KOPT-K1 (cell line): ENCODE results near the gene E2F4.

Experiments used
- H3K27ac ChIP-seq: fragments of 200-600 bp; sonication (generic); 2 replicates; pipeline ENCODE4 v1.5.1; 2016; ENCODE audit warnings: antibody characterized with exemption, mild to moderate bottlenecking, low read depth, low read length; ENCODE audit not compliant: poor library complexity, severe bottlenecking
- H3K36me3 ChIP-seq: fragments of 200-600 bp; sonication (generic); 2 replicates; pipeline ENCODE4 v1.5.1; 2017; ENCODE audit warnings: antibody characterized with exemption, mild to moderate bottlenecking, low read length, moderate library complexity; ENCODE audit not compliant: insufficient read depth
- H3K9me3 ChIP-seq: fragments of 200-600 bp; sonication (generic); 2 replicates; pipeline ENCODE4 v1.5.1; 2017; ENCODE audit warnings: antibody characterized with exemption, low read length, mild to moderate bottlenecking; ENCODE audit not compliant: insufficient read depth, poor library complexity, severe bottlenecking

Gene E2F4, protein sequence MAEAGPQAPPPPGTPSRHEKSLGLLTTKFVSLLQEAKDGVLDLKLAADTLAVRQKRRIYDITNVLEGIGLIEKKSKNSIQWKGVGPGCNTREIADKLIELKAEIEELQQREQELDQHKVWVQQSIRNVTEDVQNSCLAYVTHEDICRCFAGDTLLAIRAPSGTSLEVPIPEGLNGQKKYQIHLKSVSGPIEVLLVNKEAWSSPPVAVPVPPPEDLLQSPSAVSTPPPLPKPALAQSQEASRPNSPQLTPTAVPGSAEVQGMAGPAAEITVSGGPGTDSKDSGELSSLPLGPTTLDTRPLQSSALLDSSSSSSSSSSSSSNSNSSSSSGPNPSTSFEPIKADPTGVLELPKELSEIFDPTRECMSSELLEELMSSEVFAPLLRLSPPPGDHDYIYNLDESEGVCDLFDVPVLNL

DNA sequence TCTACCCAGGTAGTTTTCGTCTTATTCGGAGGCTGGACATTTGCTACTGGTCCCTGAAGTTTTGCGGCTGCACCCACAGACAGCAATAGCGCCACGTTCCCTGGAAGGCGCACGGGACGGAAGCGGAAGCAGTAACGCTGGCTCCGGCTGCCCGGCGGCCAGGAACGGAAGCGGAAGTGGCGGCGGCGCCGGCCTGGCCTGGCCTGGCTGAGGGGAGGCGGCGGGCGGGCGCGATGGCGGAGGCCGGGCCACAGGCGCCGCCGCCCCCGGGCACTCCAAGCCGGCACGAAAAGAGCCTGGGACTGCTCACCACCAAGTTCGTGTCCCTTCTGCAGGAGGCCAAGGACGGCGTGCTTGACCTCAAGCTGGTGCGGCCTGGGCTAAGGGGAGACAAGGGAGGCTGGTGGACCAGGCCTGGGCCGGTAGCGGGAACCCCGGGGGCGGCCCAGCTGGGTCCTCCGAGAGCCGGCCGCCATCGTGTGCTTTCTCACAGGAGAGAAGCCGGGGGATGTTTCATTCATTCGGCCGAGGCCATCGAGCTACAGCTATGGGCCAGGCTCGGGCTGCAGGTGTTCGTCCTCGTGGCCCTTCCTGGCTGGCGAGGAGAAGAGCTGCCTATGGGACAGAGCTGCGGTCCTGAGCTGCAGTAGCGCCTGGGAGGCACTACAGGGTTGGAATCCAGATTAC, at the start of gene E2F4:
TSS of gene E2F4 (plus strand) at position 161 of the 687 bp plus-strand sequence. CDS start at position 234, 73 bp downstream.
- Histone ChIP-seq H3K36me3 (peaks cover 41% of the 10 kb centered on the region), H3K9me3 (no peaks in the 10 kb centered on the region), H3K27ac (peak within 1 kb of the TSS; percentile 85)

DNA sequence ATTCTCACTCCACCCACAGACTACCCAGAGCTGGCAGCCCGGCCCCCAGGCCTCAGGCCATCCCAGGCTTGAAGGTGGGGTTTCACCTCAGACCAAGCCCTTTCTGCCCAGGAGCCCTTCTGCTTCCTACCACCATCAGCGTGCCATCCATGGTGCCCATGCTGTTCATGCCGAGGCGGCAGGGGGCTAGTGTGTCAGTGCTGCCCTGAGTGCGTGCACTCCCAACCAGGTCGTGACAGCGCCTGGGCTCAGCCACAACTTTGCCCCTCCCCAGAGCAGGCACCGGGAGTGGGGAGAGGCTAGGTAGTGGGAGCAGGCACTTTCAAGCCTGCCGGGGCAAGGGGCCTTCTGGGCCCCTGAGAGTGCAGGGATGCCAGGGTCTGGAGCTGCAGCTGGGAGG, 49.6 kb upstream of the E2F4 start:
- H3K36me3 ChIP-seq, result peaks cover 97% of the 10 kb centered on the region
- no peak overlapping the region for H3K27ac ChIP-seq
- no peaks in the 10 kb centered on the region for H3K9me3 ChIP-seq

DNA sequence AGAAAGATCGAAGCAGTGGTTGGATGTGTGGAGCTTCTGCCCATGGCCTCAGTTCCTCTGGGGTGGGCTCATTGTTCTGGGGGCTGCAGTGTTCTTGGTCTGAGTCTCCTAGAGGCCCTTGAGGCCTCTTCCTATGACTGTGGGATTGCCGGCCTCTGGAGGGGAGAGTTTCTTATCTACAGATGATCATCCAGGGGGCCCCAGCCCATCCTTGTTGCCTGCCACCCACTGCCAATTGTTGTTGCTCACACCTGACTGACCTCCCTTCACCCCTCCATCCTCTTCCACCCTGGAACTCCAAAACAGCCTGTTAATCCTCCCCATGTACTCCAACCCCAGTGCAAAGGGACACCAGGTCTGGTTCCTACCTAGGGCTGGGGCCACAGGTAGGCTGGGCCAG, 47.0 kb upstream of the E2F4 start:
- Histone ChIP-seq H3K27ac (no peak overlapping the region), H3K36me3 (peaks cover 97% of the 10 kb centered on the region), H3K9me3 (no peaks in the 10 kb centered on the region)

DNA sequence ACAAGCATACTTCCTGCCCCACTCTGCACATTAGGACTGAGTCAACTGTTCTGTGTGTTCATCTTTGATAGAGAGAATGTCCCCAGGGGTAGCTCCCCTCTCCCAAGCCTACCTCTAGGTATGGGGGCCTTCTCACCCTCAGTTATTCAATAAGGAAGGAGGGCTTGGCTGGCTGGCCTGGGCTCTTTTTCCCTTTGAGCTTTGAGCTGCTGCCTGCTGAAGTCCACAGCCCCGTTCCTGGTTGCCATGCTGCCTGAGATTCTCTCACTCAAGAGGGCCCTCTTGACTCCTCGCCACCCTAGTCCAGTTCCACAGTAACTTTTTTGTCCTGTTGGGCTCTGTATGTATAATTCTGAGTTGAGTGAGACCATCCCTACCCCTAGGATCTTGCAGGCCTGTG, 46.2 kb upstream of the E2F4 start:
- no peaks in the 10 kb centered on the region for H3K9me3 ChIP-seq
- H3K27ac ChIP-seq, result no peak overlapping the region
- peaks cover 89% of the 10 kb centered on the region for H3K36me3 ChIP-seq

DNA sequence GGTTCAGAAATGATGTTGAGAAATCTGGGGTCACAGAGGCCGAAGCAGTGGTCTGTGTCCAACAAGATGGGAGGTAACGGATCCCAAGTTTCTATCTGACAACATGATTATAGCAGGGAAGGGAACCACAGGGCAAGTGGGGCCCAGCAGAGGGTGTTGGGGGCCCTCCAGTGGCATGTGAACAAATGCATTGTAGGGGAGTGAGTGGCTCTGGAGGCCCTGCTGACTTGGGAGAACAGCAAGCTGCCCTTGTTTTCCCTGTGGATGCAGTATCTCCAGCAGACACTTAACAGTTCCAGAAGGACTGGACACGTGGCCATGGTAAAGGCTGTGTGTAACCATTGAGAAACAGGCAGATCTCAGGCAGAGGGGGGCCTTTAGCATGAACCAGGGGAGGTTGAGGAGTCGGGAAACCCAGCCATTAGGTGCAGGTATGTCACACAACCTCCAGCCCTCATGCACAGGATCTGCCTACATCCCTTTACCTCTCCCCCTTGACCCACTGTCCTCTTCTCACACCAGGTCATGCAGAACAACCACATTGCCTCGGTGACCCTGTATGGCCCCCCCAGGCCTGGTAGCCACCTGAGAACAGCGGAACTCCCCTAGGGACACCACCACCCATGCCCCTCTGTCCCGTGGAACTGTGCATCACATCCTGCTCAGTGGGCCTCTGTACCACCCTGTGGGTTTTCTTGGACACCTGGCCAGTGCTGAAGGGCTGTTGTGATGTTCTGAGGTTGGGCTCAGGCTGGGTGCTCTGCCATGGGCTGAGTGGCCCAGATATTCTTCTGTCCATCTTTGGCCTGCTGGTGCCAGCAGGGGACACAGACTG, 45.2 kb upstream of the E2F4 start:
- H3K27ac ChIP-seq, result no peak overlapping the region
- no peaks in the 10 kb centered on the region for H3K9me3 ChIP-seq
- peaks cover 79% of the 10 kb centered on the region for H3K36me3 ChIP-seq

DNA sequence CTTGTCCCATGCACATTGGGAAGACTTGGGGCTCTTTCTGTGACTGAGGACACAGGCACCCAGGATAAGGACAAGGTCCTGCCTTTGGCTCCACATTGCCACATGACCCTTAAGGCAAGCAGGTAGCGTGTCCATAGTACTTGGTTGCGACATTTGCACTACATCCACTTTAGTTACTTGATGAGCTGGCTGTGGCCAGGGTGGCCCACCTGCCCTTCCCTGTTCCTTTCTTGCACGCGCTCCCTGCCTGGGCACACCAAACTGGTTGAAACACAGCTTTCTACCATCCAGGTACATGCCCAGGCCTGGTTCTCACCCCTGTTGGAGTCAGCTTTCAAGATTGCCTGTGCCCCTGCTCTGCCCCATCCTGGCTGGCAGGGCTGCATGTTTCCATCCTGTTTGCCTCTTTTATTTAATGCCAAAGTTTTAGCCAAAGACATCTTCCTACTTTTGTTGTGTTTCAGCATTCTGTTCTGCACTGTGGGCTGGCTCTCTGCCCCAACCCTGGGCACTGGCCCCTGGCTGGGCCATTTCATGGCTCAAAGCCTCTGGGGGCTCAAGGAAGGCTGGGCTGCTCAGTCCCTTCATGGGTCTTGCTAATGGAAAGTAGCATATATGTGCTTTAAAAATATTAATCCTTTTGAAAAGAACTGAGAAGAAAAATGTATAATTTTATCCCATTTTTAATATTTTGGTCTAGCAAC, 44.4 kb upstream of the E2F4 start:
- no peaks in the 10 kb centered on the region for H3K9me3 ChIP-seq
- H3K27ac ChIP-seq, result no peak overlapping the region
- peaks cover 70% of the 10 kb centered on the region for H3K36me3 ChIP-seq

DNA sequence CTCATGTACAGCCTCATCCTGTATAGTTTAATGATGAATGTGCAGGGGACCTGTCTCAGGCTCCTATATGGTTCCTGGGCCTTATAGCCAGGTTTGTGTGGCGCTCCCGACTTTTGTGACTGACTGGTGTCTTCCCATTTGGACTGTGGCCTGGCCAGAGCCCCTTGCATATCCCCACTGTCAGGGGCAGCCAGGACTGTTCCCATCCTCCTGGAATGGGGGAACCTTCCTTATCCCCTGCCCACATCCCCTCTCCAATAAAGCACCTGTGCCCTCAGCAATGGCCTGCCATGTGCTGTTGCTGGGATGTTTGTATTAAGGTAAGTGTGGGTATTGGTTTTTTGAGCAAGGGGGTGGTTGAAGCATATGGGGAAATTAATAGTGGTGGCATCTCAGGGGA, 43.7 kb upstream of the E2F4 start:
- no peaks in the 10 kb centered on the region for H3K9me3 ChIP-seq
- peaks cover 64% of the 10 kb centered on the region for H3K36me3 ChIP-seq
- H3K27ac ChIP-seq, result no peak overlapping the region

DNA sequence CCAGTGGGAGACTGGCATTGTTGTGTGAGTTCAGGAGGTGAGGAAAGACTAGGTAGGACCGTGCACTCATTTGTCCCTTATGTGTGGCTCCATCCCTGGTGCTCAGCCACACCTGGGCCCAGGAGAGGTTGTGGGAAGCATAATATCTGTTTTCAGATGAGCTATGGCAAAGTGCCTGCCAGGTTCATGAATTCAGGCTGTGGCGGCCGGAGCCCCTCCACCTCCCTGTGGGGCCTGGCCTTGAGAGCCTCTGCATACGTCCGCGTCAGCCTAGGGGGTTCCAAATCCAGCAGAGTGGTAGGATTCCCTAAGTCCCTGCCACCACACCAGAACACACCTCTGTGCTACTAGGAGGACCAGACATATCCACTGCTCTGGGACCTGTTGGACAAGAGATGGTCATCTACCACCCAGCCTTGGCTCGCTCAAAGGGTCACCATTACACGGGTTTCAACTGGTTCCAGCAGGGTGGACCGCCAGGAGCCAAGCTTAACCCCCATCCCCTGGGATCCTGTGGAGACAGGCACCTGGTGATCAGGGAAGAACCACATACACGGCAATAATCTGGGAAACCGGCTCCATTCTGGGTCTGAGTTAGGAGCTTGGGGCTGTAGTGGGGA, 43.2 kb upstream of the E2F4 start:
- no peak overlapping the region for H3K27ac ChIP-seq
- no peaks in the 10 kb centered on the region for H3K9me3 ChIP-seq
- H3K36me3 ChIP-seq, result peaks cover 60% of the 10 kb centered on the region

DNA sequence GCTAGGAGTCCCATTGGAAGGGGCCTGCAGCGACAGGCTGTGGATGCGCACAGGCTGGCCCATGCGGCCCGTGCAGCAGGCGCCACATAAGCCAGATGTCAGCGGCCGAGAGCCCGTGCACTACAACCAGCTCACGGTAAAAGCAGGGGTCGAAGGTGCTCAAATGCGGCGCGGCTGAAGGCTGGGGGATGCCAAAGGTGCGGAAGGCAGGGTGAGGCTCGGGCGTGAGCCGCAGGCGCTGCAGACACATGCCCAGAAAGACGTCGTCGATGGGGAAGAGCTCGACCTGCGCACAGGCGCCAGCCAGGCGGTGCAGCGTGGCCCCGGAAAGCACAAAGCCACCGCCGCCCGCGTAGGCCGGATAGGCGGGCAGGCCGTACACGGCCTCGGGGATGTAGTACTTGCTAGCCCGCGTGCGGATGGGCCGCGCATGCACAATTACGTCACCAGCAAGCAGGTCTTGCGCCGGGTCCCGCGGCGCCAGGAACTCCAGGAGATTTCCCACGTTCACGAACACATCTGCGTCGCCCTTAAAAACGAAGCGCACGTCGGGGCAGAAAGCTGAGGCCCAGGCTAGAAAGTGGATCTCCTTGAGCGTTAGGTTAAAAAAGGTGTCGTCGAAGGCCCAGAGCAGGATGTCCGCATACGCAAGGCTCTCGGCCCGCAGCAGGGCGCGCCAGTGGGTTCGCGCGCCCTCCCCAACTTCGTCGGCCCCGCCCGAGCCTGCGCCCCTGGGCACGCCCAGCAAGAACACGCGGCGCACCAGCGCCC, 42.5 kb upstream of the E2F4 start:
- no peak overlapping the region for H3K27ac ChIP-seq
- H3K36me3 ChIP-seq, result peaks cover 53% of the 10 kb centered on the region
- H3K9me3 ChIP-seq, result no peaks in the 10 kb centered on the region

DNA sequence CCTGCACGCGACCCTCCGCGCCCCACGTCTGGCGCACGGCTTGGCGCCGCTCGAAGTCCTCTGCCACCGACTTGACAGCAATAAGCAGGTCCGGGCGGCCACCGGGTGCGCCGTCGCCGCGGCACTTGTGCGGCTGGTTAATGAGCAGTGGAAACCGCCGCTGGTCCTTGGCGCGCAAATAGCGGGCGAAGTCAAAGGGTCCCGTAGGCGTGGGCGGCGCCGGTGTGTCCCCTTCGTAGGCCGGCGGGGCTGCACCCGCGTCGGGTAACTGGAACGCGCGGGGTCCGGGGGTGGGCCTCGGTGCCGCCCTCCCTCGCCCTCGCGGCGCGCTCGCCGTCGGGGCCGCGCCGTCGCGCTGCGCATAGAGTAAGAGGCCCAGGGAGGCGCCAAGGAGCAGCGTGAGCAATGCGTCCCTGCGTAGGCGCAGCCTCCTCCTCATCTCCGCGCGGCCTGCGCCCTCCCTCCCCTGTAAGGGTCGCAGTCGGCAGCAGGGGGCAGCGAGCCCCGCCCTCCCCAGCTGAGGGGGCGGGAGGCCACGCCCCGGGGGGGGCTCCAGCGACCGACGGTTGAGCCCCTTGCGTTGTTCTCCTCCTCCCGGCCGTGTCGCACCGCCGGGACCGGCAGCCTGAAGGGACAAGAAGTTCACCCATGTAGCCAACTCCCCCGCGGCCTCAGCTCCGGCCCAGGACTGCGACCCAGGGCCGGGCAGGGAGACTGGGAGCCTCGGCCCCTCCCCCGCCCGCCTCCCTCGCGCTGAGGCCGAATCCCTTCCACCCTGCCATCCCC, 41.7 kb upstream of the E2F4 start:
- Histone ChIP-seq H3K9me3 (no peaks in the 10 kb centered on the region), H3K27ac (no peak overlapping the region), H3K36me3 (peaks cover 45% of the 10 kb centered on the region)

DNA sequence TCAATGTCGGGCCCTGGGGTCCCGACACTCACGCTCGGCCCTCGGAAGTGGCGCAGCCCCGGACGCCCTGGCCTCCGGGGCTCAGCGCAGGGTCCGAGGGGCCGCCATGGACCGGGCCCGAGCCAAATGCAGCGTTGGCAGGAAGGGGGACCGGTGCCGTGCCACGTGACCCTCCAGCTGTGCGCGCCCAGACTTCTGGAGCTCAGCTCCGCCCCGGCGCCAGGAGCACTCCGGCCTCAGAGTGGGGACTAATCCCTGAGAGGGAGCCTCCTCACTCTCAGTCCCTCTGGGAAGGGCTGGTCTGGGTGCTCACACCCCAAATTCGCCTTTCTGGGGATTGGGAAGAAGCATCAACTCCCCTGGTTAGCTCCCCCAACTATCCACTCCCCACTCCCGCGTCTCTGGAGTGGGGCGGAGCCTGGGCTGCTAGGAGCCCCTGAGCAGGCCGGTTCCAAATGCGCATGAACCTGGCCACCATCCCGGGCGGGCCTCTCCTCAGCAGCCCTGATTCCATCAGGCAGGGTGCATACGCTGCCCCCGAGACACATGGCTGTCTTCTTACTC, 41.0 kb upstream of the E2F4 start, which contains the start of gene B3GNT9:
TSS of gene B3GNT9 (minus strand) at position 166 of the 564 bp plus-strand sequence. CDS start 513 bp downstream, outside the sequence.
- H3K36me3 ChIP-seq, result peaks cover 38% of the 10 kb centered on the region
- no peak within 1 kb of the TSS for H3K27ac ChIP-seq
- no peaks in the 10 kb centered on the region for H3K9me3 ChIP-seq

DNA sequence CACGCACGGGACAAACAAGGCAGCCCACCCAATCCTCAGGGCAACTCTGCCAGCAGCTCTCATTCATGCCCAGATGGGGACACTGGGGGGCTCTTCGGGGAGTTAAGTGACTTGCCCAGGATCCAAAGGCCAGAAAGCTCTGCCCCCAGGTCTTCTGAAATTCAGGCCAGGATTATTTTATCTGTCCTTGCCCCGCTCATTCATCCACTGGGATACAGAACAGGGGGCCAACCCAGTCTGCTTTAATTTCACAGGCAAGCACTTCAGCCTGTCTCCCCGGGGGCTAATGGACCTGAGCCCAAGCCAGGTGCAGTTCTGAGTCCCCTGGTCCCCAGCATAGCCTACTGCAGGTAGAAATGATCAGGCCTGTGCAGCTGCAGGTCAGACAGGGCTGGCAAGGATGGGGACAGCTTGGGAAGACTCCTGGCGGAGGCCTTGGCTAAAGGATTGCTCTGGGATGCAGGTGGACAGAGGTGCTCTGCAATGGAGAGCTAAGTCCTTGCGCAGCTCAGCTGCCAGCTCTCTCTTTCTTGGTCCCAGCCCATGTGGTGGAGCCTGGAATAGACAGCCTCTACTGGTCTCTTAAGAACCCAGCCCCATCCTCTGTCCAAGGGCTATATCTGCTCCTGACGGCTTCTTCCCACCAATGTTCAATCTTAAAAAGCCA, 40.4 kb upstream of the E2F4 start:
- Histone ChIP-seq H3K27ac (no peak overlapping the region), H3K36me3 (peaks cover 32% of the 10 kb centered on the region), H3K9me3 (no peaks in the 10 kb centered on the region)
